HG02798 (cell line): Measurements from ENCODE around the gene ARID3A.
A peak's percentile ranks its signal among the peaks of the same experiment; 100 is the strongest.

ENCODE experiments used
- ATAC-seq: cut with Tn5 transposase; IDR thresholded peaks from one replicate; pipeline ENCODE4 v1.9.1; 2021; ENCODE audit warnings: mild to moderate bottlenecking; ENCODE audit not compliant: unreplicated experiment, poor library complexity

ARID3A gene

GRCh38 chr19:911197-912033, 14.4 kb upstream of the ARID3A start:
- ATAC-seq: no peak

- ATAC-seq: no peak
Observed at GRCh38 chr19:912181-913079, 13.4 kb upstream of the ARID3A start.

GRCh38 chr19:913080-913748, 12.6 kb upstream of the ARID3A start, which contains the start of gene R3HDM4:
TSS of gene R3HDM4 (minus strand) at chr19:913219. CDS start at chr19:913157, 62 bp downstream.
- peak; percentile 73 for ATAC-seq

GRCh38 chr19:916645-917322, 9.1 kb upstream of the ARID3A start:
- ATAC-seq: no peak

- no peak for ATAC-seq
Observed at GRCh38 chr19:917323-918151, 8.3 kb upstream of the ARID3A start, which contains the start of gene KISS1R. TSS of gene KISS1R (plus strand) at chr19:917333. CDS start at chr19:917503, 170 bp downstream.

- no peak for ATAC-seq
Observed at GRCh38 chr19:918152-918437, 7.7 kb upstream of the ARID3A start.

GRCh38 chr19:918481-919198, 7.2 kb upstream of the ARID3A start:
- no peak for ATAC-seq

GRCh38 chr19:919199-920050, 6.4 kb upstream of the ARID3A start:
- peak; percentile 14 for ATAC-seq

- ATAC-seq: peak; percentile 27
Observed at GRCh38 chr19:920051-920864, 5.6 kb upstream of the ARID3A start.

GRCh38 chr19:924553-925086, 1.2 kb upstream of the ARID3A start:
- ATAC-seq: peak; percentile 0

GRCh38 chr19:925087-925525, 729 bp upstream of the ARID3A start:
- ATAC-seq: peak; percentile 25

GRCh38 chr19:926323-926588, 421 bp downstream of the ARID3A start:
- no peak for ATAC-seq

- ATAC-seq: no peak
Observed at GRCh38 chr19:926589-927350, 935 bp downstream of the ARID3A start.

GRCh38 chr19:927351-927779, 1.5 kb downstream of the ARID3A start:
- no peak for ATAC-seq

- ATAC-seq: no peak
Observed at GRCh38 chr19:927780-928401, 2.1 kb downstream of the ARID3A start.
